ENCODE data around the gene ASGR1.

- TF ChIP-seq POLR2A (IDR thresholded peaks at IDR 0.05), result no peak
- TF ChIP-seq CTCF (IDR thresholded peaks at IDR 0.05 in 4 of 5, conservative IDR thresholded peaks at IDR 0.05 in 1 of 5), result no peak
Measured at GRCh38 chr17:7177954-7178477, 1.2 kb downstream of the ASGR1 start.

Data from gastrocnemius medialis (tissue), 4 donors.